Astrocyte (in vitro differentiated cells and primary cell): ENCODE results near the gene TBC1D8. TPM values are rescaled to one million over a fixed set of nuclear protein-coding genes. Genes with fewer than 3 reads are reported as not detected.

Experiments used
- DNase-seq: peaks from one replicate; pipeline ENCODE4 v3.0.0-alpha.2; 2010; ENCODE audit warnings: low read depth
- FAIRE-seq: peaks from 2 replicates; lab custom pipeline; 2011; peaks lifted over from hg19 to GRCh38; lab: Jason Lieb, UNC
- H2AFZ ChIP-seq: 2 replicates; pipeline ENCODE4 v1.6.0; 2012; ENCODE audit warnings: low read depth, low read length, inconsistent platforms
- H3K27ac ChIP-seq: 2 replicates; pipeline ENCODE4 v1.5.1; 2011; ENCODE audit warnings: low read depth, low read length, inconsistent platforms
- H3K27me3 ChIP-seq: 2 replicates; pipeline ENCODE4 v1.6.0; 2011; ENCODE audit warnings: low read length, inconsistent platforms; ENCODE audit not compliant: insufficient read depth
- H3K36me3 ChIP-seq: 2 replicates; pipeline ENCODE4 v1.5.1; 2011; ENCODE audit warnings: low read length, inconsistent platforms; ENCODE audit not compliant: insufficient read depth
- H3K4me1 ChIP-seq: 2 replicates; pipeline ENCODE4 v1.5.1; 2011; ENCODE audit warnings: low read length, inconsistent platforms; ENCODE audit not compliant: insufficient read depth
- H3K4me2 ChIP-seq: 2 replicates; pipeline ENCODE4 v1.6.0; 2012; ENCODE audit warnings: low read length, inconsistent platforms
- H3K4me3 ChIP-seq: 2 replicates; pipeline ENCODE4 v1.5.1; 2011; ENCODE audit warnings: low read depth, mild to moderate bottlenecking, low read length, inconsistent platforms; ENCODE audit not compliant: insufficient read depth
- H3K79me2 ChIP-seq: 2 replicates; pipeline ENCODE4 v1.6.0; 2012; ENCODE audit warnings: mild to moderate bottlenecking, low read length, inconsistent platforms; ENCODE audit not compliant: insufficient read depth
- H3K9ac ChIP-seq: 2 replicates; pipeline ENCODE4 v1.6.0; 2012; ENCODE audit warnings: mild to moderate bottlenecking, low read length, inconsistent platforms
- H3K9me3 ChIP-seq: 2 replicates; pipeline ENCODE4 v1.5.1; 2012; ENCODE audit warnings: low read depth, mild to moderate bottlenecking, low read length, inconsistent platforms; ENCODE audit not compliant: insufficient read depth
- H4K20me1 ChIP-seq: 2 replicates; pipeline ENCODE4 v1.6.0; 2012; ENCODE audit warnings: low read length, inconsistent platforms; ENCODE audit not compliant: insufficient read depth
- H3K27ac Mint-ChIP-seq: one replicate; pipeline ENCODE4 v1.8.0; 2021; ENCODE audit warnings: mild to moderate bottlenecking, mixed read lengths; ENCODE audit not compliant: unreplicated experiment
- H3K27me3 Mint-ChIP-seq: one replicate; pipeline ENCODE4 v1.8.0; 2021; ENCODE audit warnings: low read depth, mixed read lengths; ENCODE audit not compliant: unreplicated experiment
- H3K36me3 Mint-ChIP-seq: one replicate; pipeline ENCODE4 v1.8.0; 2021; ENCODE audit warnings: low read depth, mixed read lengths; ENCODE audit not compliant: unreplicated experiment
- H3K4me1 Mint-ChIP-seq: one replicate; pipeline ENCODE4 v1.8.0; 2021; ENCODE audit warnings: low read depth, mixed read lengths; ENCODE audit not compliant: unreplicated experiment
- H3K4me3 Mint-ChIP-seq: one replicate; pipeline ENCODE4 v1.8.0; 2021; ENCODE audit warnings: mild to moderate bottlenecking, moderate library complexity, mixed read lengths; ENCODE audit not compliant: unreplicated experiment
- H3K9me3 Mint-ChIP-seq: one replicate; pipeline ENCODE4 v1.8.0; 2021; ENCODE audit warnings: mild to moderate bottlenecking, mixed read lengths; ENCODE audit not compliant: unreplicated experiment
- CTCF ChIP-seq: IDR thresholded peaks from 2 replicates; pipeline ENCODE4 v1.5.1; 2011; ENCODE audit warnings: low read depth, mild to moderate bottlenecking, inconsistent platforms, low read length, moderate library complexity; ENCODE audit not compliant: insufficient read depth
- EZH2 ChIP-seq: IDR thresholded peaks from 2 replicates; pipeline ENCODE4 v1.6.1; 2012; ENCODE audit warnings: mild to moderate bottlenecking, low read length, inconsistent platforms; ENCODE audit not compliant: insufficient read depth
- total RNA-seq: library from RNA; stranded (reverse); gene quantifications from 2 replicates; pipeline ENCODE4 v1.2.1, GENCODE V29; 2021

Gene TBC1D8
- total RNA-seq, 1 donor from 2014 or later: 2.4 TPM

DNA sequence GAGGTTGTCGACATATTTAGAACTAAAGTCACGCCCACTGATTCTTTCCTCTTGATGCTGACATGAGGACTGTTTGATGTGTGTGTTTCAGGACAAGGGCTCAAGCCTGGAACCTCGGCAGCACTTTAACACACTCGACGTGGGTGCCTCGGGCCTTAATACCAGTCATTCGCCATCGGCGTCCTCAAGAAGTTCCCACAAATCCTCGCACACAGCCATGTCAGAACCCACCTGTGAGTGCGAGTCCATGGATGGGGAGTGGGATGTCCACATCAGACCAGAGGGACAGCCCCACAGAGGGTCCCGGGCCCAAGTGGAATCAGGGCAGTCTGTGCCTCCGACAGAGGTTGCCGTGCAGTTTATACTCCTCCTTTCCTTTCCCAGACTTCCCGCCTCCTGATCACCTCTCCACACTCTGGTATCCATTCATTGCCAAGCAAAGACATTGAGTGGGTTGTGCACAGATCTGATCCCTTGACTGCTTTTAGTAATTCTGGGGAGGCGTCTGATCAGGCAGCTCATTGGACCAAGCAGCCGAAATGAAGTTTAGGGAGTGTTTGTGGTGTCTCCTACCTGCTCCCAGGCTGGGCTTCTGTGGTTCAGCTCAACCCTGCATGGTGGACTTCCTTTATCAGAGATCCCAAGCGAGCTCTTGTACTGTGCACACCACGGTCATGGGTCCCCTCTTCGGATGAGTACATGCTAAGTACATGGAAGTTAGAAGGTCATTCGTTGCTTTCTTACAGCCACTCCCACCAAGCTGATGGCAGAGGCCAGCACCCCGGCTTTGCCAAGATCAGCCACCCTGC, 176.3 kb downstream of the TBC1D8 start:
- Histone ChIP-seq H3K36me3 (peaks cover 3% of the 10 kb centered on the region), H2AFZ (no peak overlapping the region), H3K4me2 (no peak overlapping the region), H3K27me3 (no peaks in the 10 kb centered on the region), H3K9ac (no peak overlapping the region), H3K4me3 (no peak overlapping the region), H3K9me3 (no peaks in the 10 kb centered on the region), H3K4me1 (peaks cover 27% of the 10 kb centered on the region), H4K20me1 (no peaks in the 10 kb centered on the region), H3K79me2 (no peaks in the 10 kb centered on the region), H3K27ac (no peak overlapping the region)
- Mint-ChIP-seq H3K27me3 (peaks cover 6% of the 10 kb centered on the region), H3K9me3 (no peaks in the 10 kb centered on the region), H3K4me3 (no peak overlapping the region), H3K27ac (no peak overlapping the region), H3K36me3 (peaks cover 13% of the 10 kb centered on the region), H3K4me1 (peaks cover 16% of the 10 kb centered on the region)
- no peak for DNase-seq
- no peak for FAIRE-seq
- TF ChIP-seq EZH2: no peak
- no peak for TF ChIP-seq CTCF

DNA sequence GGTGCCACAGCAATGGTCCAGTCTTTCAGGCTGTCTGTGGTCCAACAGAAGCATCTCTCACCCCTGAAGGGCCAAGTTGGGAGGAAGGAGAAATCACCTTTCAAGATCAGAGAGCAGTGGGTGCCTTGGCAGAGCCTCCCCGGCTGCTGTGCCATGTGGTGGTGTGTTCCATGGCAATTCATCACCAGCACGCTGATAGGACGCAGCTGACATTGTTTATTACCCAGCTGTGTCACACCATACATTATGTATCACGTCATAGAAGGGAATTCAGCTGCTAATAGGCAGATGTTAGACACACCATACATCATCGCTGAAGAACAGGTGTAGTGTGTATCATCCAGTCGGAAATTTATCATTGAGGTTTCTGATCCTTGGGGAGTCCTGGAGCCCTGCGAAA, 178.7 kb downstream of the TBC1D8 start:
- peaks cover 11% of the 10 kb centered on the region for H3K4me1 Mint-ChIP-seq
- no peak overlapping the region for H3K4me3 Mint-ChIP-seq
- no peak overlapping the region for H3K27ac Mint-ChIP-seq
- Histone ChIP-seq H3K36me3 (peaks cover 6% of the 10 kb centered on the region), H2AFZ (no peak overlapping the region), H3K9me3 (no peaks in the 10 kb centered on the region), H3K4me2 (no peak overlapping the region), H3K4me3 (no peak overlapping the region), H3K79me2 (no peaks in the 10 kb centered on the region), H3K9ac (no peak overlapping the region), H4K20me1 (no peaks in the 10 kb centered on the region), H3K27ac (no peak overlapping the region), H3K4me1 (peaks cover 12% of the 10 kb centered on the region), H3K27me3 (no peaks in the 10 kb centered on the region)
- TF ChIP-seq CTCF: no peak
- no peak for TF ChIP-seq EZH2
- no peak for DNase-seq
- H3K9me3 Mint-ChIP-seq: peaks cover 1% of the 10 kb centered on the region
- H3K27me3 Mint-ChIP-seq: peaks cover 11% of the 10 kb centered on the region
- H3K36me3 Mint-ChIP-seq: peaks cover 13% of the 10 kb centered on the region
- no peak for FAIRE-seq

DNA sequence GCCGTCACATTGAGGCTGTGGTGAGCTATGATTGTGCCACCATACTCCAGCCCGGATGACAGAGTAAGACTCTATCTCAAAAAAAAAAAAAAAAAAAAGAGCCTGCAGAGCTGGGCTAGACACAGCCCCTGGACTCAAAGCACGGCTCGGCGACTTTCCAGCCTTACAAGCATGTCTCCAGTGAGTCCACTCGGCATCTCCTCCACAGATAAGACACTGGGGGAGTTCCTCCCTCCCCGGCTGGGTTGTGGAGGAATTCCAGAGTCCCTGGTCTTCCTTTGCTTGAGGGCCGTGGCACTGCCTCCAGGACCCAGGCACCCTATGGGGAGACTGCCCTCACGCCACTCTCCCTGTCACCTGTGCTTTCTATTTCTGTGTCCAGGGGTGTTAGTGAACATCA, 180.0 kb downstream of the TBC1D8 start:
- DNase-seq (no peak), FAIRE-seq (no peak)
- Histone ChIP-seq H3K36me3 (peaks cover 8% of the 10 kb centered on the region), H3K9ac (no peak overlapping the region), H4K20me1 (no peaks in the 10 kb centered on the region), H3K4me2 (no peak overlapping the region), H3K9me3 (no peaks in the 10 kb centered on the region), H3K4me1 (peaks cover under 1% of the 10 kb centered on the region), H3K27ac (no peak overlapping the region), H3K79me2 (no peaks in the 10 kb centered on the region), H2AFZ (no peak overlapping the region), H3K4me3 (no peak overlapping the region), H3K27me3 (no peaks in the 10 kb centered on the region)
- Mint-ChIP-seq H3K4me3 (no peak overlapping the region), H3K4me1 (no peaks in the 10 kb centered on the region), H3K9me3 (peaks cover 1% of the 10 kb centered on the region), H3K27ac (no peak overlapping the region), H3K36me3 (peaks cover 13% of the 10 kb centered on the region), H3K27me3 (peaks cover 16% of the 10 kb centered on the region)
- TF ChIP-seq CTCF: no peak
- no peak for TF ChIP-seq EZH2
